Neural crest cell (in vitro differentiated cells): Measurements from ENCODE around the gene GGT5. TPM values are rescaled to one million over a fixed set of nuclear protein-coding genes. Genes with fewer than 3 reads are reported as not detected.

Source experiments
- DNase-seq: peaks from one replicate; pipeline ENCODE4 v3.0.0; 2021; ENCODE audit warnings: low read depth, mixed read lengths, low spot score
- H3K27ac Mint-ChIP-seq: one replicate; pipeline ENCODE4 v1.8.0; 2021; ENCODE audit warnings: mild to moderate bottlenecking, mixed read lengths; ENCODE audit not compliant: unreplicated experiment
- H3K27me3 Mint-ChIP-seq: 2 replicates; pipeline ENCODE4 v1.8.0; 2021; ENCODE audit warnings: low read depth, mild to moderate bottlenecking, mixed read lengths
- H3K36me3 Mint-ChIP-seq: 2 replicates; pipeline ENCODE4 v1.8.0; 2021; ENCODE audit warnings: low read depth, mild to moderate bottlenecking, mixed read lengths
- H3K4me1 Mint-ChIP-seq: 2 replicates; pipeline ENCODE4 v1.8.0; 2021; ENCODE audit warnings: mixed read lengths
- H3K4me3 Mint-ChIP-seq: one replicate; pipeline ENCODE4 v1.8.0; 2021; ENCODE audit warnings: mild to moderate bottlenecking, mixed read lengths
- H3K9me3 Mint-ChIP-seq: 2 replicates; pipeline ENCODE4 v1.8.0; 2021; ENCODE audit warnings: mixed read lengths
- CTCF ChIP-seq: fragments of 200-600 bp; sonication (generic); conservative IDR thresholded peaks from 2 replicates; pipeline ENCODE4 v1.5.0; 2021; ENCODE audit warnings: antibody characterized with exemption, mild to moderate bottlenecking
- total RNA-seq: library from RNA; stranded (reverse); gene quantifications from 2 replicates; pipeline ENCODE4 v1.2.1, GENCODE V29; 2021

Gene GGT5
- total RNA-seq, 1 donor from 2014 or later = 0.56 TPM

GRCh38 chr22:24181088-24181995 lies 63.5 kb downstream of the GGT5 start, which contains the start of gene SUSD2:
Gene SUSD2, plus strand, starts transcription at chr22:24181487. Its CDS starts 33 bp downstream, at chr22:24181520.
- Mint-ChIP-seq H3K27me3 (no peaks in the 10 kb centered on the region), H3K9me3 (no peaks in the 10 kb centered on the region), H3K27ac (no peak within 1 kb of the TSS), H3K36me3 (no peaks in the 10 kb centered on the region), H3K4me3 (no peak within 1 kb of the TSS), H3K4me1 (no peaks in the 10 kb centered on the region)
- no peak for TF ChIP-seq CTCF
- DNase-seq = no peak

GRCh38 chr22:24180316-24181087 lies 64.4 kb downstream of the GGT5 start:
- no peaks in the 10 kb centered on the region for H3K4me1 Mint-ChIP-seq
- TF ChIP-seq CTCF = no peak
- H3K9me3 Mint-ChIP-seq = no peaks in the 10 kb centered on the region
- no peak overlapping the region for H3K27ac Mint-ChIP-seq
- H3K36me3 Mint-ChIP-seq = no peaks in the 10 kb centered on the region
- no peaks in the 10 kb centered on the region for H3K27me3 Mint-ChIP-seq
- H3K4me3 Mint-ChIP-seq = no peak overlapping the region
- DNase-seq = no peak

DNA sequence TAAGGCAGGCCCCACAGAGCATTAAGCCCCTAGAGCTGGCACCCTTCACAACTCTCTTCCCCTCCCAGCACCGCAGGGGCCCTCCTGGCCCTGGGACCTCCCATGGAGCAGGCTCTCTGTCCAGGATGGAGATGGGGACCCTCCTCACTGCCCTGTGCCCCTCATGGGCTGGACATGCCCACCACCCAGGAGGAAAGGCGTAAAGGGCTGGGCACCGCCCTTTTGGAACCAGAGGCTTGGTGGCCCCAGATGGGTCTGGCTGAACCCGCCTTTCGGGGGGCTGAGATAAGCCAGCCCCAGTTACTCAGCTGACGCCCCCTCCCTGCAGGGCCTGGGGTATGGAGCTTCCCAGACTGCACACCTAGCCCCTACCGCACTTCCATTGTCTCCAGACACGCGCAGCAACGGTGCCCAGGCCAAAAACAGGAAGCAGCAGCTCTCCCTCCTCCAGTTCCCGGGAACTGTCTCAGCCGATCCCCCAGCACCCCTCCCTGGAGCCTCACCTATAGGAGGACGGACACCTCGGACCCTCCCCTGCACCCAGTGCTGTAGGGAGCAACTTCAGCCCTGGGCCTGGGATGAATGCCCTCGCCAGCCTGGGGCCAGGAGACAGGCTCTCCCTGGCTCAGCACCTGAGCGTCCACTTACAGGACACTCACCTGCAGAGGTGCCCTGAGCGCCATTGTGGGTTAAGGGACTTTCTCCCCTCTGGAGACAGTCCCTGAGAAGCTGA lies 65.2 kb downstream of the GGT5 start:
- Mint-ChIP-seq H3K4me3 (no peak overlapping the region), H3K9me3 (no peaks in the 10 kb centered on the region), H3K27me3 (no peaks in the 10 kb centered on the region), H3K4me1 (peaks cover 4% of the 10 kb centered on the region), H3K27ac (no peak overlapping the region), H3K36me3 (no peaks in the 10 kb centered on the region)
- no peak for DNase-seq
- no peak for TF ChIP-seq CTCF

GRCh38 chr22:24178502-24179440 lies 66.1 kb downstream of the GGT5 start:
- no peak for DNase-seq
- H3K4me1 Mint-ChIP-seq = peaks cover 4% of the 10 kb centered on the region
- no peaks in the 10 kb centered on the region for H3K9me3 Mint-ChIP-seq
- no peak overlapping the region for H3K4me3 Mint-ChIP-seq
- H3K27ac Mint-ChIP-seq = no peak overlapping the region
- H3K27me3 Mint-ChIP-seq = no peaks in the 10 kb centered on the region
- no peaks in the 10 kb centered on the region for H3K36me3 Mint-ChIP-seq
- peak; percentile 48 for TF ChIP-seq CTCF
